GM20431 (cell line): ENCODE measurements around the gene UPF1.

Source experiments
- in situ Hi-C: fragments of 300-500 bp; cut with MseI, MboI; formaldehyde crosslinking; loops from one replicate; pipeline ENCODE4 v1.15.0; 2020; ENCODE audit warnings: low sequenced_read_pairs; ENCODE audit not compliant: unreplicated experiment

UPF1 gene

GRCh38 chr19:18831524-18832305 lies at the start of gene UPF1:
Gene UPF1, plus strand, starts transcription at chr19:18831959. Its CDS starts 251 bp downstream, at chr19:18832210.
- in situ Hi-C loops, result no loop called here

GRCh38 chr19:18782559-18783225 lies 49.1 kb upstream of the UPF1 start:
- in situ Hi-C loops, result no loop called here

GRCh38 chr19:18783958-18784785 lies 47.6 kb upstream of the UPF1 start:
- in situ Hi-C loops, result no loop called here

GRCh38 chr19:18784786-18785120 lies 47.0 kb upstream of the UPF1 start:
- in situ Hi-C loops, result no loop called here

GRCh38 chr19:18785179-18786124 lies 46.3 kb upstream of the UPF1 start:
- in situ Hi-C loops, result no loop called here

- in situ Hi-C loops, result no loop called here
Measured at GRCh38 chr19:18788529-18789421, 43.0 kb upstream of the UPF1 start.

DNA sequence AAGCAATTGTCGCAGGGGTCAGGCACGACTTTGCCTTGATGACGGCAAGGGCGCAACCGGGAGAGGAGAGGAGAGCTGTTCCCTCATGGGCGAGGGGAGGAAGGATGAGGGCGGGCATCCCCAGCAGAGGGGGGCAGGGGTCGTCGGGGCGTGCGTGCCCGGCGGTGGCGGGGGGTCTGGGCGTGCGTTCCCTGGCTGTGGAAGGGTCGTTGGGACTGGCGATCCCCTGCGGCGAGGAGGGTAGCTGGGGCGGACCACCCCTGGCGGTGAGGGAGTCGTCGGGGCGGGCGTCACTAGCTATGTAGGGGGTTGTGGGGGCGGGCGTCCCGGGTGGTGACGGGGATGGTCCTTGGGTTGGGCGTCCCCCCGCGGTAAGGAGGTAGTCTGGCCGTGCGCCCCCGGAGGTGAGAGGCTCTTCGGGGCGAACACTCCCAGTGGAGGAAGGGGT lies 42.3 kb upstream of the UPF1 start:
- in situ Hi-C loops, result no loop called here

DNA sequence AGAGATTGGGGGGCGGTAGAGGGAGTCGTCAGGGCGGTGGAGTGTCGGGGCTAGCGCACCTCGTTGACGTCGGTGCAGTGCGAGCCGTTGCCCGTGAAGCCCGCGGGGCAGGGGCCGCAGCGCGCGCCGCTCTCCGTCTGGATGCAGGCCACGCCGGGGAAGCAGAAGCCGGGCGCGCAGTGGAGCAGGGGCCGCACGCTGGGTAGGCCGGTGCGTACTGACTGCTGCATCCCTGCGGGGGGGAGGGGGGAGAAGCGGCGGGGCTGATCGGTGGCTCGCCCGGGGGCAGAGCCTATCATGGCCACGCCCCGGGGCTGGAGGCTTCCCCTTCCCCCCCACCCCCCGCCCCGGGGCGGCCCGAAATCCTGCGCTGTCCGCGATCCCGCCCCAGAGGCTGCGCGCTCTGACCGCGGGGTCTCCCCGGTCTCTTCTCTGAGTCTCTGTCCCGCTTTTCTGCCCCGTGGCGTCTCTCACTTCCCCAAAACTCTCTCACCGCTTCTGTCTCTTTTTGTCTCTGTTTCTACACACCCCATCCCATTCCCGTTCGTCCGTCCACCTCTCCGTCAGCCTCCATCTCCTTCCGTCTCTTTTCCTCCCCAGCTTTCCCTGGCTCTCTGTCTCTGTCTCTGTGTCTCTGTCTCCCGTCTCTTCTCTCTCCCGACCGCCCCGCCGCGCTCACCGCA lies 41.7 kb upstream of the UPF1 start:
- in situ Hi-C loops, result no loop called here

DNA sequence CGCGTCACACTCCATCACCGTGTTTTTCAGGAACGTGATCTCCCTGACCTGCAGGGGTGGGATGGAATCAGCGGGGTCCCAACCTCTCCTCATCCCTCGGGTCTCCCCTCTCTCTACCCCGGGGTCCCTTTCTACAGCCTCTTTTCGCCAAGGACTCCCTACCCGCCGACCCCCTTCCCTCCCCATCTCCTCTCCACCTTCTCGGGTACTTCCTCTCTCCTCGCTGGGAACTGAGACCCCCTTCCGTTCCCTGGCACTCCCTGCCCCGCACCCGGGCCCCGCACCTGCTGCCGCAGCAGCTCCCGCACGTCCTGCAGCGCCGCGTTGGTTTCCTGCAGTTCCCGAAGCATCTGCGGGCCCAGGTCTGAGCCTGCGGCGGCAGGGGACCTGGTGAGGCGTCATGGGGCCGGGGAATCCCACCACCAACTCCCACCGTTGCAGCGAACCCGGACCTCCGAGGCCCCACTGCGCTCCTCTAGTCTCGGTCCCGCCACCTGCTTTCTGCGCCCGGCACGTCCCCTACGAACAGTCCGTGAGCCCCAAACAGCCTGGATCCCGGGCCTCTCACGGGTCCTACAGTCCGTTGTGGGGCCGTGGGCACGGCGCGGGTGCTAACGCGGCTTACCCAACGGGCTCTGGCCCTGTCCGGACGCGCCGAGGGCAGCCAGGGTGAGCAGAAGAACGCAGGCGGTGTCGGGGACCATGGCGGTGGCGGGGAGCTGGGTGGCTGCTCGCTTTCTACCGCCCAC lies 41.0 kb upstream of the UPF1 start, which contains the start of gene COMP:
TSS of gene COMP (minus strand) at position 740 of the 749 bp plus-strand sequence. CDS start at position 704, 36 bp downstream.
- in situ Hi-C loops, result no loop called here

- in situ Hi-C loops, result no loop called here
Measured at GRCh38 chr19:18791315-18791678, 40.5 kb upstream of the UPF1 start.

DNA sequence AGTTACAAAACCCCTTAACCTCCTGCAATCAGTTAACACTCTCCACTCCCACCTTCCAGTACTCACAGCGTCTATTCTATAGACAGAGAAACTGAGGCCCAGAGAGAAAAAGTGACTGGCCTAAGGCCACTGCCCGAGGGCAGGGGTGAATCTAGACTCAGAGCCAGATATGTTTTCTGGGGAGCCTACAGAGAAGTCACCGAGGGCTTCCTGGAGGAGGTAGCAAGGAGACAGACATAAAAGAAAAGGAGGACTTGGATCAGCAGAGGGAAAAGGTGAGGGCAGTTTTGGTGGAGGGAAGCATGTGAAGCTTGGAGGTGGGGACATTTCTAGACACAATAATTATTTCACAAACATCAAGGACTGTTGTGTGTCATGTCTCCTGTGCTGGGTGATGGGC lies 39.1 kb upstream of the UPF1 start:
- in situ Hi-C loops, result no loop called here

DNA sequence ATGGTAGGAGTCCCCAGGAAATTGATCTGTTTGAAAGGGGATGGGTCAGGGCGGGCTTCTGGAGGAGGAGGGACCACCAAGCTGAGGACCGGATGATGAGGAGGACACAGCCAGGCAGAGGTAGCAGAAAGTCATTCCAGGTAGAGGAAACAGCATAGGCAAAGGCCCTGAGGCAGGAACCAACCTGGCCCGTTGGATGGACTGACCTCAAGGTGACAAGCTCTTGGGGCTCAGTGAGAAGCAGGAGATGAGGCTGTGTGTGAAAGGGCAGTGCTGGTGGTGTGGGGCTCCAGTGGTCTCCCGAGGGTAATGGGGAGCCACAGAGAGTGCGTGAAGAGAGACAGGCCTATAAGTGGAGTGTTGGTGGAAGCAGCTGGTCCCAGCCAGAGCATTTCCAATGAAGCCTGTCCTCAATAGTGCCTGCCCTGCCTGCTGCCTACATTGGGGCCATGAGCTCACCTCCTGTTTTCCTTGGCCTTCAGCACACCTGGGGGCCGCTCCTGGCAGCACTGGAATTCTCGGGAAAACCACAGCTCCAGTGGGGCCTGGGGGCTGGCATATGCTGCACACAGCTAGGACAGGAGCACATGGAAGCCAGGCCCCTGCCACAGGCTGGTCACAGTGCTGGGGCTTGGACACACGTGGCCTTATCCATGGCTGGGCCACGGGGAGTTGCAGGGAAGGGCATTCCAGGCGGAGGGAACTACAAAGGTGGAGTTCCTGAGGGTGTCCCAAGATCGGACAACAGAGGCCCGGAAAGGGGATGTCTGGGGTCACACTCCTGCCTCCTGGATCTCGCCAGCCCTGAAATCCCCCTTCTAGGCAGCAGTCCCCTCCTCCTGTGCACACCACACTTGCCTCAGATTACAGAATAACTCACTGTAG lies 38.4 kb upstream of the UPF1 start:
- in situ Hi-C loops, result no loop called here

- in situ Hi-C loops, result no loop called here
Measured at GRCh38 chr19:18794029-18794313, 37.8 kb upstream of the UPF1 start.

- in situ Hi-C loops, result no loop called here
Measured at GRCh38 chr19:18794692-18795091, 37.1 kb upstream of the UPF1 start.

DNA sequence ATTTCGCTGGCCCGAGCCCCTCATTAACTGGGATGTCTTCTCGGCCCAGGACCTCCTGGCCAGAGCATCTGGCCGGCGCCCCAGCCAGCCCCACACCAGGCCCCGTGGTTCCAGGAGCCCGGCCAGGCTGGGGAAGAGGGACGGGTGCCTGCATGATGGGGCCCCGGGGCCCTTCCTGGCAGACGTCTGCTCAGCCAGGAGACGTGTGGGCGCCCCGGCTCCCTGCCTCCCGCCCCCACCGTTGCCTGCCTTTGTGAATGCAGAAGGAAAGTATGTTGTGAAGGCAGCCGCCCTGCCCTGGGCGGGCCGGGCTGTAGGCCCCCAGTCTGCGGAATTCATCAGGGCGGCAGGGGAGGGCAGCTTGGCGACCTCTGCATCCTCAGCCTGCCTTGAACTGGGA lies 36.2 kb upstream of the UPF1 start:
- in situ Hi-C loops, result no loop called here

DNA sequence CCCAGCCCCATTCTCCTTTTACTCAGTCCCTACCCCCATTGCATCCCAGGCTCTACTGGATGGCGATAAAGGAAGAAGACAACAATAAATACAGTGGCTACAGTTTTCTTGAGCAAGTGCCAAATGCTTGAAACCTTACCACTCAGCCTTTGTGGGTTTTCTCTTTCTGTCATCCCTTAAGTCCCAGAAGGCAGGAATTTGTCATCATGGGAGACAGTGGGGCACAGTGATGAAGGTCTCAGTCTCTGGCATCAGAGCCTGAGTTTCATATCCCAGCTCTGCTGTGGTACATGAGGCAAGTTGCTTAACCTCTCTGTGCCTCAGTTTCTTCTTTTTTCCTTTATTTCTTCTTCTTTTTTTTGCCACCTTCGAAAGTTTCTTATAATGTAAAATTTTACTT lies 35.5 kb upstream of the UPF1 start:
- in situ Hi-C loops, result no loop called here
